Umbilical cord (tissue), 2 donors: ENCODE measurements around the gene GRID2. TPM values are rescaled to one million over a fixed set of nuclear protein-coding genes. Genes with fewer than 3 reads are reported as not detected.
A peak's percentile ranks its signal among the peaks of the same experiment; 100 is the strongest.

Source experiments
- DNase-seq: peaks from one replicate; pipeline ENCODE4 v3.0.0-alpha.2; 2015; ENCODE audit warnings: low spot score
- total RNA-seq: library from RNA; depleted of rRNA; stranded (reverse); fragments of >200 nt; gene quantifications from one replicate; pipeline ENCODE4 v1.2.3, GENCODE V29; 2014; ENCODE audit warnings: low replicate concordance; ENCODE audit not compliant: insufficient read depth

Gene GRID2
- total RNA-seq, 1 donor from 2014 or later, result 7.9 TPM

DNA sequence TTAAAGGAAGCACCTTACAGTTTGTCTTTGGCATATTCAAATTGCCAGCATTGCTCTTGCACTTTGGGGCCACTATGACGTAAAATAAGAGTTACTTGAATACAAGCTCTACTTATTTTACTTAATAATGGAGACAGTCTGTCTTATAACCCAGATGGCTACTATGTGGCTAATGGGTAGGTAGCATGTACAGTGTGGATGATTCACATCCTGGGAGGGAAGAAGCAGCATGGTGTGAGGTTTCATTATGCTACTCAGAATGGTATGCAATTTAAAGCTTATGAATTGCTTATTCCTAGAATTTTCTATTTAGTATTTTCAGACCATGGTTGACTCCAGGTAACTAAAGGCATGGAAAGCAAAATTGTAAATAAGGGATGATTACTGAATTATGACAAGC is 763.0 kb downstream of the GRID2 start:
- DNase-seq, result no peak

DNA sequence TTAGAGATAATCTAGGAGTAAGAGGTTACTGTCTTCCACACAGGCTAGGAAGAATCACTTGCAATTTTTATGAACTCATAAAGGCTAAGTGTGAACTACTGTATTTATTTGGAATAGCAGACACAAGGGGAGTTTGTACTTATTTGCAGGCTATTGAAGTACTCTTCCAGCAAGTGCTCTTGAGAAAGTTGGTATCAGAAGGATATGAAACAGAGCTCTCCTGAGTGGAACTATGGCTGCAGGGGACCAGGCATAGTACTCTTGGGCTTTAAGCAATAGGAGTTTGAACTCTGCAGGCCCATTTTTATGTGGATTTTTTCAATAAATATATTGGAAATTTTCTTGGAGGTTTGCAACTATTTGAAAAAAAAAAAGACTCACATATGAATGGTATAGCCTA is 768.5 kb downstream of the GRID2 start:
- DNase-seq, result no peak

DNA sequence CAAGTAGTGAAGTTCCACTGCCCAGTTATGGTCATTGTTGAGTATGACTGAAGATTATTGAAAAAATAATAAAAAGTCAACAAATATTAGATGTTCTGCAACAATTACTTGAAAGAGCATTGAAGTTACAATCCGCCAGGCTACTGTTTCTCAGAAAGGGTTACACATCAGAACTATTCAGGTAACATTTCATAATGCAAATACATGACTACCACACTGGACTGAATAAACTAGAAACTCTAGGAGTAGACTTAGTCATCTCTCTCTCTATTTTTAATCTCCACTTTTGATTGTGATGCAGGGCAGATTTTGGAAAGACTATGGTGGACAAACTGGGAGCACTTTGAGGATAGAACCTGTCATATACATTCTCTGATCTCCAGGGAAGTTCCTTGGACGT is 776.5 kb downstream of the GRID2 start:
- DNase-seq, result no peak

DNA sequence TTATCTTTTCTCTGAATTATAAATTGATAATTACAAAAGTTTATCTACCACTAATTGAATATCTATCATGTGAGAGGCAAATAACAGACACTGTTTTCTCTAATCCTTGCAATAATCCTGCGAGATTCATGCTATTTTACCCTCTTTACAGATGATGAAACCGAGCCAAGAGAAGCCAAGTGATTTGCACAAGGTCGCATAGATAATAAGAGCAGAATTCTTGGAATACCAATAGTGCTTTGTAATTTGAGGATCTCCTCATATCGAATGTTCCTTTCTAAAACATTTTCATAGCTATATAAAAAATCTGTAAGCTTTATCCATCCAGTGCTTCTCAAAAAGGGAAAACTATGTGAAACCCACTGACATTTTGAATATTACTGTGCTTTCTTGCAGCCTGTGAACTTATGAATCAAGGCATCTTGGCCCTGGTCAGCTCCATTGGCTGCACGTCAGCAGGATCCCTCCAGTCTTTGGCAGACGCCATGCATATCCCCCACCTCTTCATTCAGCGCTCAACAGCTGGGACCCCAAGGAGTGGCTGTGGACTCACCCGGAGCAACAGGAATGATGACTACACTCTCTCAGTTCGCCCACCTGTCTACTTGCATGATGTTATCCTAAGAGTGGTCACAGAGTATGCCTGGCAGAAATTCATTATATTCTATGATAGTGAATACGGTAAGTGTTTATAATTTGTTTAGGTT is 781.0 kb downstream of the GRID2 start:
- no peak for DNase-seq

DNA sequence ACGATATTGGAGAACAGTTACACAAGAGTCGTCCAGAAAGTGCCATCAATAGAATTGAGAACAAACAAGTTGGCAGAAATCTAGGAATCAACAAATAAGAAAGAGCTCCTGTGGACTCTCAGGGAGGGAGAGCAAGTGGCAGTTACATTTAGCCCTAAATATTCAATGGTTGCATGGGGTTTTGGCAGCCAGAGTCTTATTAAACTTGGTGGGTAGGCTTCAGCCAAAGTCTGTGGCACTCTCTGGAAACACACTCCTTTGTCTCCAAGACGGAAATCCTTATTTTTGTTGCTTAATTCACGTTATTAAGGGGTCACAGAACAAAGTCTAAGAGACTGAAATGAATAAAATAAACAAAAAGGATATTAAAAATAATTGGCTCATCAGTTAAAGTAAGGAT is 782.6 kb downstream of the GRID2 start:
- DNase-seq, result no peak

DNA sequence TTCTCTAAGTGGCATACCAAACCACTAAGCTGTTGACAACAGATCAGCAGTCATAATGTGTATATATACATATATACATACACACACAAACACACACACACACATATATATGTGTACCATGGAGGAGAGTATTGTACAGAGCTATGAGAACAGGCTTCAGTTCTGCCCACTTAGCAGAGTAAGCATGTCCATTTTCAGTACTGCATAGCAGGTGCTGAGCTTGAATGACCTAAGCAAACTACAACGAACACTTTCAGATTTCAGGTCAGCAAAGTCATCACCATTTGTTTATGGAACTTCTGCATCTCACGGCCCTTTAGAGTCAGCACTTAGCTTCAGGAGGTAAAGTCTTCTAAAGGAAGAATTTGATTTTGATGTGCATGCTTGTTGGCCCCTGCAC is 789.0 kb downstream of the GRID2 start:
- DNase-seq, result no peak

DNA sequence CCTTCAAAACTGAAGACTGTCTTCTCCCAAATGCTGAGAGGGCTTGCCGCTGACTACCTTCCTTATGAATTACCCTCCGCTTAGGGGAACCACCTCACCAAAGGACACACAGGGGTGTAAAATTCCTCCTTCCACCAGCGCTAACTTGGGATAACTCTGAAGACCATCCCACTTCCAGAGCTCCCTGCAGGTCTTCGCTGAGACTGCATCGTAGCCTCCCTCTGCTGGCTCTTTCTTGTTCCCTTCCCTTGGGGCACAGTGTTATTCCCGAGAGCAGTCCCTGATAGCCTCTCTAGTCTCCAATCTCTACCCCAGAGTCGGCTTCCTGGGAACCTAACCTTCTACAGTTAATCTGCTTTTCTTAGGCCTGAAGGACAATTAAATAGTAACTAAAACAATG is 799.3 kb downstream of the GRID2 start:
- DNase-seq, result no peak

DNA sequence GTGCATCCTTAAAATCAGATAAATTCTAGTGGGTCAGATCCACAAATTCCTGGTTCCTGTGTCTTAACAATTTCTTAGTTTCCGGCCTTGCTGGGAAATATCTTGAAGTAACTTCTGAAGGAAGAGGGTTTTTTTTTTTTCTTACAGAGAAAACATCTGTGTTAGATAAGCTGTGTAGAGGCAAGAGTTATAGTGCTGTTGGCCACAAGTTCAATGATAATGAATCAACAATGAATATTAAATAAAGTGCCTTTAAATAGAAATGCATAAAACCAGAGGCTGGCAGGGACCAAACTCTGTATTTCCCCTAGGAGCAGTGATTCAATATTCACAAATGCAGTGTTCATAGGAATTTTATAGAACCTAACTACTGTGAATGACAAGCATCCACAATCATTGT is 812.9 kb downstream of the GRID2 start:
- peak; percentile 2 for DNase-seq

DNA sequence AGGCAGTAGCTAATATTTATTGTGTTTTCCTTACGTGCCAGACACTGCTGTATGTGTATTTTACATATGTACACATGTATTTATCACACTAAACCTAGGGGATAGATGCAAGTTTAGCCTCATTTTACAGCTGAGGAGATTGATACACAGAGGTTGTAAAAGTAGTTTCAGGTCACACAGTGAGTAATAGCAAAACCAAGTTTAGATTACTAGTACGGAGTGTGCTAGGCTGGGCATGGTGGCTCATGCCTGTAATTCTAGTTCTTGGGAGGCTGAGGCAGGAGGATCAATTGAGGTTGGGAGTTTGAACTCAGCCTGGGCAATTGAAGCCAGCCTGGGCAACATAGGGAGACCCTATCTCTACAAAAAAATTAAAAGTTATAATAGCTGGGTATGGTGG is 823.7 kb downstream of the GRID2 start:
- no peak for DNase-seq

DNA sequence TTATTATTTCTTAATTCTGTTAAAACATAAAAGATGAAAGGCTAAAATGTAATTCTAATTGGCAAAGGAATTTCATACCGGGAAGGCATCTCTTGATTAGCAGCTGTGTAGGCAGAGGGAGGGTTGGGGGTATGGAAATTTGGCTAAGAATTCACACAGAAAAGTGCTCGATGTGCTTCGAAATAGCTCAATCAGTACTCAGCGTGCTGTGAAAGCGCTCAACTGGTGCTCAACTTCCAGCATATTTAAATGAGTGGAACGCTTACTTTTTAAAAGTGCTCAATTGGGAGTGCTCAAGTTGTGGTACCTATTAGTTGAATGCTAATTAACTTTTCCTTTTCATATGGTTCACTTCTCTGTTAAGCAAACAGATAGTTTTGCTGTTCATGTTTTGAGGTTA is 828.9 kb downstream of the GRID2 start:
- DNase-seq, result no peak

DNA sequence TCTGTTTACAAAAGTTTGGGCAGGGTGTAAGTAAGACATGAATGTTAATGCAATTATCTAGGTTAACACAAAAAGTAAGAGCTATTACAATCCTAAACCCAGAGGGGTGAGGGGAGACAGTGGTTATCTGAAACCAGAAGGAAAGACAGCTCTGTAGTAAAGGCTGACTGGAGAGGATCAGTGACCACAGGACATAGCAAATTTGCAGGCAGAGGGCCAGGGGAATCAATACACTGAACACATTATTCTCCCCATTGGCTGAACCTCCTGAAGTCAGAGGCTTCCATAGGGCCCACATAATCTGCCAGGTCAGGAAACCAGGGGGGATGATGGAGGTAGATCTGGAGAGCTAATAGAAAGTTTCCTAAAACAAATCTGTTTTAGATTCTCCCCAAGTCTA is 835.4 kb downstream of the GRID2 start:
- DNase-seq, result no peak

DNA sequence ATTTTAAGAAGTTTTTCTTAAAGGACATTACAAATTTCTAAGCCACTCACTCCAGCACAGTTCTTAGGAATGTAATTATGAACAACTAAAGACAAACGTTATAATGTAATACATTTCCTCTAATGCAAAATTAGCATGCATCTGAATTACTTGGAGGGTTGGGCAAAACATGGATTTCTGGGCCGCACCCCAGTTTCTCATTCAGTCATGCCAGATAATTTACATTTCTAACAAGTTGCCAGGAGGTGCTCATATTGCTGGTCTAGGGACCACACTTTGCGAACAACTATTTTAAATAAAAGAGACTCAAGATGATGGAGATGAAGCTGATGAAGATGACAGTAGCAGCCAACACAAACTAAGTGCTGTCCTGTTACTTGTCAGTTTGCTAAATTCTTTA is 840.1 kb downstream of the GRID2 start:
- no peak for DNase-seq

DNA sequence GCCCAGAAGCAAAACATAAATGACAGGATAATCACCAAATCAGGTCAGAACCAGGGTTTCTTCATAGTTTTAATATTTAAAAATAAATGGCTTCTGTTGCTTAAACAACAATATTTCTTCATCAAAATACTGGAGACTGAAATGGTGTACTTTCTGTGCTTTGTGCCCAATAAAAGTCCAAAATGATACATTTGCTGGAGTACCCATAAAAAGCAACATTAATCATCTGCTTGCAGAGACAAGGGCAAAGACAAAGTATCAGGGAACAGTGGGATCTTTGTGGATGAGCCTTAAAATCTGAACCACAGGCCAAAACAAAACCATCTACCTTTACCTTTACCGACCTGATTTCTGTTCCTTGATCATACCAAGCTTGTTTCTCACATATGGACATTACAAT is 840.9 kb downstream of the GRID2 start:
- DNase-seq, result no peak

DNA sequence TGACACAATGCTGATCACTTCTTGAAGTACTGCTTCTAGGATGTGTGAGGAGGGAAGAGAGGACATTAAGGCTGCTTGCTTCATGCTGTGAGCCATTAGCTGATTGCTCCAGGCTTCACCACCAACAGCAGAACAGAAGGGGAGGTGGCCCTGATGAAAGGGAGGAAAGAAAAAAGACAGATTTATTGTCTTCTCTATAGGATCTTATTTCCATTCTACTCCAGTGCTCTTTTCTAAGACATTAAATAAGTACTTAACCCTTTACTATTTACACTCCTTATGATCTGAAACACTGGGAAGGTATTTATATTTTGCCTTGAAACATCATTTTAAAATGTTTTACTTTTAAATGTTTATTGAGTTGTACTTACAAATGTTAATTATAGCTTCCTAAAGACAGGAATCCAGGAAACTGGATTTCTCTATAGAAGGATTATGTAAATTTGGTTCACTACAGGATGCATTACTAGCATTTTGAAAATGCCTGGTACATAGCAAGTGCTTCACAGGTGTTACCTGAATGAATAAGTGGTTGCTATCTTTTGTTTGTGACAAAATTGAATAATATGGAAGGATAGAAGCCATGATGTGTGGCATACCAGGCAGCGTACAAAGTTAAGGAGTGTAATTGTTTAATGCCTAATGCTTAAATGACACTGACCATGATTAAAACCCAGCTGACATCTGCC is 843.9 kb downstream of the GRID2 start:
- no peak for DNase-seq

DNA sequence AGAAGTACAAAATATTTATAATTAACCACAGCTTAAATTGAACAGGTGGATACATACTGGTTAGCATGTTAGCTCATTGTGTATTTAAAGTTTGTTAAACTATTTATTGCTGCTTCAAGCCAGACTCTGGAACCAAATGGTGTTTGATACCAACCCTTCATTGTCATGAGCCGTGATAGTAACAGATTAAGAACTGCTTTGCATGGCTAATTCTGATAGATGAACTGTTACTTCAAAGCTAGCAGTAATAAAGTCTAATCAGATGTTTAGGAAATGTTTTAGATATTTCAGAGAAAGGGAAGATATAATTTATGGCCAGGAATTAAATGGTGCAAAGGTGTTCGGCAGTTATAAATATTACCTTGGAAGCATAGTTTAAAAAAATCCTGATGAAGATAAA is 848.7 kb downstream of the GRID2 start:
- no peak for DNase-seq

DNA sequence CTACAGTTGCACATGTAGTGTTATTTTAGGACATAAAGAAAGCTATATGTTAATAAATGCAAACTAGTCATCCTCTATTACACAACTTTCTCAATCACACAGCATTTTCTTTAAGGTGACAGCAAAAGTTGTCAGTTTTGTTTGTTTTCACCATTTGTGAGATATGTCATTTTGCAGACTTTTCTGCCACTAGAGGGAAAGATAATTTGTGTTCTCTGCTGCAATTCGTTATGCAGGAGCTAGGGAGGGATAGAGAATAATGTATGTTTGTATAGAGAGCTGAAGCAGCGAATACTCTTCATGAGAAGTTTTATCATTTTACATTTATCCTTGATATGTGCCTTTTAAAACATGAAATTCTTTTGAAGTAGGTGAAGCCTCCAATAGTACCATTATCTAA is 854.2 kb downstream of the GRID2 start:
- no peak for DNase-seq

DNA sequence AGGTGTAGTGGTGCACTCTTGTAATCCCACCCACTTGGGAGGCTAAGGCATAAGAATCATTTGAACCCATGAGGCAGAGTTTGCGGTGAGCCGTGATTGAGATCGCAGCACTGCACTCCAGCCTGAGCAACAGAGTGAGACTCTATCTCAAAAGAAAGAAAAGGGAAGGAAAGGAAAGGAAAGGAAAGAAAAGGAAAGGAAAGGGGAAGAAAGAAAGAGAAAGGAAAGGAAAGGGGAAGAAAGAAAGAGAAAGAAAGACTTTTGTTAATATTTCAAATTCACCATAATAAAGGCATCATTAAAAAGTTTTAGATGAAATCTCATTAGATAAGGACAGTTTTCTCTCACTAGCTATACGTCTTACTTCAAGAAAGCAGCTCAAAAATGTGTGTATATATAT is 864.3 kb downstream of the GRID2 start:
- no peak for DNase-seq

DNA sequence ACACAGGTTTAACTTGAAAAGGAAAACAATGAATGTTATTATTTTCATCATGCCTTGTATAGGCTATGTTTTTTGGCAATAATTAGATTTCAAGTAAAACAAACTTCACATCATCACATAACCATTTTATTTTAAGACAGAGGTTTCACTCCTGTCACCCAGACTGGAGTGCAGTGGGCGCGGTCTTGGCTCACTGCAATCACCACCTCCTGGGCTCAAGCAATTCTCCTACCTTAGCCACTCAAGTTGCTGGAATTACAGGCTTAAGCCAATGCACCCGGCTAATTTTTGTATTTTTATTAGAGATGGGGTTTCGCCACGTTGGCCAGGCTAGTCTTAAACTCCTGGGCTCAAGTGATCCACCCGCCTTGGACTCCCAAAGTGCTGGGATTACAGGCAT is 866.2 kb downstream of the GRID2 start:
- DNase-seq, result no peak

DNA sequence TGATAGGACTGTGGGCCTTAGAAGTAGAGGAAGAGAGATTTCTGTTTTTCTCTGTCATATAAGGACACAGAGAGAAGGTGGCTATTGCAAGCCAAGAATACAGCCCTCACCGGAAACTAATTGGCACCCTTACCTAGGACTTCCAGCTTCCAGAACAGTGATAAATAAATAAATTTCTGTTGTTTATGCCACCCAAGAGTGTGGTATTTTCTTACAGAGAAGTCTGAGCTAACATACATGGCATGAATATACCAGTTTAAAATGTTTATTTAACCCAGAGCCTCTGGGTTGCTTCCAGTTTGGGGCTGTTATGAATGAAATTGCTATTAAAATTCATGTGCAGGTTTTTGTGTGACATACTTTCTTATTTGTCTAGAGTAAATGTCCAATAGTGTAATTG is 870.8 kb downstream of the GRID2 start:
- DNase-seq, result no peak

DNA sequence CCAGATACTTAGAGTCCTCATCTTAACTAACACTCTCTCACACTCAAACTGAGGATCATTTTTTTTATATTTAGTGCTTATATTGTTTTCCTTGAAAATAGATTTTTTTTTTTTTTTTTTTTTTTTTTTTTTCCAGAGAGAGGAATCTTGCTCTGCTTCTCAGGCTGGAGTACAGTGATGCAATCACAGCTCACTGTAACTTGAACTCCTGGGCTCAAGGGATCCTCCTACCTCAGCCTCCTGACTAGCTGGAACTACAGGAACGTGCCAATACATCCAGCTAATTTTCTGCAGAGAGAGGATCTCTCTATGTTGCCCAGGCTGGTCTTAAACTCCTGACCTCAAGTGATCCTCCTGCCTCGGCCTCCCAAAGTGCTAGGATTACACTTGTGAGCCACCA is 874.5 kb downstream of the GRID2 start:
- no peak for DNase-seq

DNA sequence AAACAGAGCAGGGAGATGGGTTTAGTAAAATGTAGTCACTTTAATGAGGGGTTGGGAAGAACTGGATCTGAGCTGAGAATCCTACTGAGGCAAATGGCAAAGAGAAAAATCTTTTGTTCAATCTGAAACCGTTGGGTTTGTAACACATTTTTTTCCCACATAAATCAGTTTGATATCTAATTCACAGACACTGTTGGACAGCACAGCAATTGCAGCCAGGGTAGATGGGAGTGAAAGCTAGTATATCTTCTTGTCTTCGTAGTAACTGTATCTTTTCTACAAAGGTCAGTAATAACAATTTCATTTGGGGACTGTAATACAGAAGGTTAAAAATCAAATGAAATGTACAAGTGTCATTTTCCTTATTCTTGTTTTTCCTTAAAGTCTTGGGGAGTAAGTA is 875.3 kb downstream of the GRID2 start:
- DNase-seq, result no peak

DNA sequence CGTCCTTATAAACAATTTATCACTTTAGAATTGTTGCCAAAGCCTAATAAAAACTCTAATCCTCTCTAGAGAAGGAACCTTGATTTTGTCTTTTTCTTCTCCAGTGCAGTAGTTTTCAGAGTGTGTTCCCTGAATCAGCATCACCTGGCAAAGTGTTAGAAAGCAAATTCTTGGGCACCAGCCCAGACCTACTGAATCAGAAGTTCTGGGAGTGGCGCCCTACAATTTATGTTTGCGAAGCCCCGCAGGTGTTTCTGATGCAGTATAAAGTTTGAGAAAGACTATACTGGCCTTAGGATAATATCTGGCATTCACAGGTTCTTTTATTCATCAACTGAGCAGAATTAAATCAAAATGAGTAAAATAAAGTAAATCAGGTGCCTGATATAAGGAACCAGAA is 879.0 kb downstream of the GRID2 start:
- no peak for DNase-seq

DNA sequence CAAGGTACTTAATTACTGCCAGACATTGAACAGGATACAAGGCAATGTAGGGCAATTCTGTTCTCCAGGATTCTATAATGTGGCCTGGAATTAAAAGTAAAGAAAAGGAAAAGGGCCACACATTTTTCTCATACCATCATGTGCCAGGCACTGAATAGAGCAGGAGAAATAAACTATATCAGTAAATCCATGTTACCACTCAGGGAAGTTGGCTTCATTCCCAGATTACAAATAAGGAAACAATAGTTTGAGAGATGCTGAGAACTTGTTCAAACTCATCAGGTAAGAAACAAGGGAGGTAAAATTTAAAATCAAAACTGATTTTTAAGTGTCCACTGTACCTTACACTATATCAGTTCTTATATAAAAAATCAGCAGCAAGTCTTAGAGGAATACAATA is 879.8 kb downstream of the GRID2 start:
- peak; percentile 12 for DNase-seq

DNA sequence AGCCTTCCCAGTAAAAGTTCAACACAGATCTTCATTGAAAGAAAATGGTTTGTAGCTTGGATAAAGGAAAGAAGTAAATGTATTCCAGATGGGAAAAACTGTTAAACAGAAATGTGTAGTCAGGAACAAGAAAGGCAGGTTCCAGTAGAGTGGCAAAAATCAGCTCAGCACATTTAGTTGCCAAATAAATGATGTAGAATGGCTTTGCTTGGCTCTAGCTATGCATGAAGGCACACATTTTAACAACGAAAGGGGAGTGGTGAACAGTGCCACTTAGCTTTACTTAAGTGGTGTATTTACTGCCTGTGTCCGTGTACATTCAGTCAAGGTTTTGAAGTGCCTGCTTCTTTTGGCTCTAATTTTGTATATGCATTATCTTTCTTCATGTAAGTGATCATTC is 880.3 kb downstream of the GRID2 start:
- DNase-seq, result no peak
